Measurements from ENCODE around the gene ACAP3.

The ACAP3 gene

GRCh38 chr1:1343811-1344421, 36.2 kb upstream of the ACAP3 start:
- DNase-seq = no peak

GRCh38 chr1:1342584-1343115, 34.9 kb upstream of the ACAP3 start:
- DNase-seq = no peak

- DNase-seq = no peak
Measured at GRCh38 chr1:1342061-1342562, 34.4 kb upstream of the ACAP3 start.

- DNase-seq = no peak
Measured at GRCh38 chr1:1341549-1342021, 33.9 kb upstream of the ACAP3 start.

- DNase-seq = no peak
Measured at GRCh38 chr1:1340791-1341548, 33.2 kb upstream of the ACAP3 start.

GRCh38 chr1:1340185-1340584, 32.5 kb upstream of the ACAP3 start:
- no peak for DNase-seq

- DNase-seq = no peak
Measured at GRCh38 chr1:1338278-1338677, 30.5 kb upstream of the ACAP3 start.

GRCh38 chr1:1337793-1338147, 30.0 kb upstream of the ACAP3 start:
- no peak for DNase-seq

- no peak for DNase-seq
Measured at GRCh38 chr1:1336931-1337792, 29.4 kb upstream of the ACAP3 start.

GRCh38 chr1:1336446-1336845, 28.7 kb upstream of the ACAP3 start:
- DNase-seq = no peak

GRCh38 chr1:1335792-1336248, 28.1 kb upstream of the ACAP3 start:
- DNase-seq = no peak

- DNase-seq = no peak
Measured at GRCh38 chr1:1335283-1335682, 27.6 kb upstream of the ACAP3 start.

- DNase-seq = no peak
Measured at GRCh38 chr1:1334835-1335234, 27.1 kb upstream of the ACAP3 start.

- DNase-seq = no peak
Measured at GRCh38 chr1:1333551-1334241, 26.0 kb upstream of the ACAP3 start.

GRCh38 chr1:1332774-1333480, 25.2 kb upstream of the ACAP3 start:
- DNase-seq = no peak

GRCh38 chr1:1332031-1332755, 24.5 kb upstream of the ACAP3 start:
- no peak for DNase-seq

GRCh38 chr1:1331068-1331965, 23.6 kb upstream of the ACAP3 start, which contains the start of gene TAS1R3:
Gene TAS1R3, plus strand, starts transcription at chr1:1331280. Its CDS starts 66 bp downstream, at chr1:1331346.
- no peak for DNase-seq

GRCh38 chr1:1330366-1331067, 22.8 kb upstream of the ACAP3 start:
- no peak for DNase-seq
